HK-2 (cell line): ENCODE data around the gene LMAN1L.

Experiments
- DNase-seq: peaks from one replicate; pipeline ENCODE4 v3.0.0-alpha.2; 2018; ENCODE audit not compliant: unreplicated experiment

LMAN1L gene

DNA sequence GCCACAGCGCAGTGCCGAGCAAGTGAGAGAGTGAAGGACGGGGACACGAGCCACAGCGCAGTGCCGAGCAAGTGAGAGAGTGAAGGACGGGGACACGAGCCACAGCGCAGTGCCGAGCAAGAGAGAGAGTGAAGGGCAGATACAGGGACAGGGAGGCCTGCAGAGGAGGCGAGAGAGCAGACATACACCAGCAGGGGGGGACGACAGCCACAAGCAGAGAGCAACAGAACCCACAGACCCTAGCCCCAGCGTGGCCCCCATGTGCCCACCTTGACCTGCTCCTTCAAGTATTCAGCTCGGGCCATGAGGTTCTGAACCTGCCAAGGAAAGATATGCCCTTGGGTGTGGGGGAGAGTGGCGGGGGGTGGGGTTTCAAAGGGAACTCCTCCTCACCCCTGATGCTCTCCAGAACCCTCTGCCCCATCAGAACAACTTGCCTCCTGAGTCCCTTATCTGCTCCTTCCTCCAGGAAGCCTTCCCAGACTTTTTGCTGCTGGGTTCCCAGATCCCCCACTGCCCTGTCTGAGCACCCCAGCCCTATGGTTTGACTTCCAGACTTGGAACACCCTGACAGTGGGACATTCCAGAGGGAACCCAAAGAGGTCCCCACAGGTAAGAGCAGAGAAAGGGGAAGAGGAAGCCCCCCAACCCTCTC is 25.0 kb downstream of the LMAN1L start:
- no peak for DNase-seq

GRCh38 chr15:74838137-74838516 is 25.5 kb downstream of the LMAN1L start:
- no peak for DNase-seq

- no peak for DNase-seq
Measured at GRCh38 chr15:74838746-74839525, 26.3 kb downstream of the LMAN1L start.

DNA sequence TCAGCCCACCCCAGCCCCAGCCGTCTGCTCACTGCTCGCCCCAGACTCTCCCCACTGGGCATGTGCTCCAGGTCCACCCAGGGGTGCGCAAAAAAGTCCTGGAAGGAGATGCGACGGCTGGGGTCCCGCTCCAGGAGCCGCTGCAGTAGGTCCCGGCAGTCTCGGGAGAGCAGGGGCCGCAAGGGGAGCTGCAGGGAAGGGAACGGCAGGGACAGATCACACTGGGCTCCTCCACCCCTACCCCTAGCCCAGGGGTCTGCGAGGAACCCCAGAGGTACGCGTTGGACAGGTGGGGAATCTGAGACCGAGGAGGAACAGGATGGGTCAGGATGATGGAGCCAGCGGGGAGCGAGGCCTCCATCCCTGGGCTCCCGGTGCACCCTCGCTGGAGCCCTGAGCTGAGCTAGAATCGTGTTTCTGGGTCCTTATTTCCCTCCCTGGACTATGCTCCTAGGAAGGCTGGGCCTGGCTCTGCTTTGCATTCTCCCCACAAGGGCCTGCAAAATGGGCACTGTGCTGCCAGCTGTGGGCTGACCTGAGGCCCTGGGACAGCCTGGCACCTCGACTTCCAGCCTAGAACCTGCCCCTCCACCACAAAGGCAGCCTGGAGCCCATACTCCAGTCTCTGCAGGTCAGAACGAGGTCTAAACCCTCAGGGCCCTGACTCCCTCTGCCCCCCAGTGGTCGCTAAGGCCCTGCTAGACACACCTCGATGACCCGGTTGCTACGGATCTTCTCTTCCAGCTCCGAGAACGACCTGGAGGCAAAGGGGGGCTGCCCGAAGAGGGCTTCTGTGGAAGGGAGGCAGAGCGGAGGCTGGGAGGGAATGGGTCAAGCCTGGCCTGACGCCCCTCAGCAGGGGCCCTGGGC is 27.1 kb downstream of the LMAN1L start:
- DNase-seq, result no peak

DNA sequence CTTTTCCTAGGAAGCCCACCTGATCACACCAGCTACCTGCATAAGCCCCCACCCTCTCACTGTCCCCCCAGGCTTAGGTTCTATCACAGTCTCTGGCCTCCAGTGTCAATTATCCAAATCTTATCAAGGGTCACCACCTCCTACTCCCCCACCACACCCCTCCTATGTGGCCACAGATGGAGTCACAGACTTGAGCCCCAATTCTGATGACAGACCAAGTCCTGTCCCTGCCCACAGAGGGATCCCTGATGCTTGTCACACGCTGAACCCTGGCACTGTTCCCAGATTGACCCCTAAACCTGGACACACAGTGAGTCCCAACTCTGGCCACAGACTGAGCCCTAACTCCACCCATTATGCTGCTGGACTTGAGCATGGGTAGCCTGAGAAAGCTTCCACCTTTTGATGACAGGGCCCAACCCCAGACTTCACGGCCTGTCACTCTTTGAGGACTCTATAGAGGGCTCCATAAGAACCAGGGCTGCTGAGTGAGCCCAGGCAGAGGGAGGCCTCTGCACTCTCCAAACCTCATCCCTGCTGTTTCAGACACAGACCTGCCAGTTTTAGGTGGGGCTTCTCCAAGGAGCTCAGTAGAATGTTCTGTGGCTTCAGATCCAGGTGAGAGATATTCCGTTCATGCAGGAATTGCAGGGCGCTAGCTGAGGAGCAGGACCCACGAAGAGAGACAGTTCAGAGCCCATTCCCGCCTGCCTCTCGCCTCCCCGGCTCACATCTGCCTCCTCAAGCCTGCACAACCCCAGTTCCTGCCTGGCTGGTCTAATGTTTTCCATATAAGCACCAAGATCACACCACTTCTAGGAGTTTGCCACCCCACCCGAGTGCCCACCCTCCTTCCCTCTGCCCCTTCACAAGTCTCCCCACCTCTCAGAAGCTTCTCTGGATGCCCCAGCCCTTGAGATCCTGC is 28.5 kb downstream of the LMAN1L start:
- no peak for DNase-seq

GRCh38 chr15:74841891-74842373 is 29.3 kb downstream of the LMAN1L start:
- DNase-seq, result no peak

- peak; percentile 80 for DNase-seq
Measured at GRCh38 chr15:74842581-74843444, 30.2 kb downstream of the LMAN1L start, which contains the start of gene ULK3. TSS of gene ULK3 (minus strand) at chr15:74843156. CDS start at chr15:74843105, 51 bp downstream.

DNA sequence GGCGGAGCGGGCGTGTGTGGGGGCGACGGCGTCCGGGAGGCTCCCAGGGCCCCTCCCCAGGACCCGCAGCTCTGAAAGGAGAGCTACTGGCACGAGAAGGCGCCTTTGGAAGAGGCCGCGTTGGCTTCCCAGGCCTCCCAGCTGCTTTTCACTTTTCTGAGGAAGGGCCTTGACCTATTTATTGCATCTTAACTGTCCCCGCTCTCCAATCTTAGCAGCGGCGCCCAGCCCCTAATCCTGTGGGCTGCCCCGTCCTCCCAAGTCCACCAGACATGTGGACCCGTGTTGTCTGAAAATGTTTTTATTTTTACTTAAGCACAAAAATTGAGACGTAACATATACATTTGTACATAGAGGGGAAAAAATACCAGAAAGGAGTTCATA is 30.8 kb downstream of the LMAN1L start:
- DNase-seq, result no peak

GRCh38 chr15:74843891-74844299 is 31.3 kb downstream of the LMAN1L start:
- no peak for DNase-seq

GRCh38 chr15:74844319-74845207 is 31.9 kb downstream of the LMAN1L start:
- DNase-seq, result no peak

DNA sequence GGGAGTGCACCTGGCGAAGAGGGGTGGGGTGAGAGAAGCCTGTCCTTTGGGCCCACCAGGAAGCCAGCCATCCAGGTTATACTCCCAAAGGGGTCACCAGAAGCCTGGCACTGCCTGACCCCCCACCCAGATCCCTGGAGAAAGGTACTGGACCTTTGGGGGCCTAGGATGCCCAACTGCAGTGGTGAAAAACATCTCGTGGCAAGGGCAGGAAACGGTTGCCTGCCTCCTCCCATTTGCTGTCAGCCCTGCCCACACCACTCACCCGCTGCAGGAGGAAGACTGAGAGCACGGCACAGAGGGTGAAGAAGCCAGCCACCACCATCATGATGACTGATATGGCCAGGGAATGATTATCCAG is 32.6 kb downstream of the LMAN1L start:
- DNase-seq, result no peak

DNA sequence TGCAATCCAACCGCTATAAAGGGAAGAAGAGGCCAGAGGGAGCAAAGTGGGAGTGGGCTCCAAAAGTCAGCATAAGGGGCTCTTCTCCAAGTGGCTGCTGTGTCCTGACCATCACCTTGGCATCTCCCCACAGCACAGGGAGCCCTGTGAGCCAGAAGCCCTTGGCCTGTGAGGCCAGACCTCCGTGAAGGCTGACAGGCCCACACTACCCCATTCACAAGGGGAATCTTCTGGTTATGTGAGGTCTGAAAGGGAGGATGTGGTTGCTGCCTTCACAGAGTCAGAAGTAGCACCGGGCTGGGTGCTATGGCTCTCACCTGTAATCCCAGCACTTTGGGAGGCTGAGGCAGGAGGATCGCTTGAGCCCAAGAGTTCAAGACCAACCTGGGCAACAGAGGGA is 32.9 kb downstream of the LMAN1L start:
- DNase-seq, result no peak

GRCh38 chr15:74847432-74847831 is 34.8 kb downstream of the LMAN1L start:
- no peak for DNase-seq

GRCh38 chr15:74850393-74850792 is 37.8 kb downstream of the LMAN1L start:
- DNase-seq, result no peak

- DNase-seq, result no peak
Measured at GRCh38 chr15:74851960-74852359, 39.3 kb downstream of the LMAN1L start.

DNA sequence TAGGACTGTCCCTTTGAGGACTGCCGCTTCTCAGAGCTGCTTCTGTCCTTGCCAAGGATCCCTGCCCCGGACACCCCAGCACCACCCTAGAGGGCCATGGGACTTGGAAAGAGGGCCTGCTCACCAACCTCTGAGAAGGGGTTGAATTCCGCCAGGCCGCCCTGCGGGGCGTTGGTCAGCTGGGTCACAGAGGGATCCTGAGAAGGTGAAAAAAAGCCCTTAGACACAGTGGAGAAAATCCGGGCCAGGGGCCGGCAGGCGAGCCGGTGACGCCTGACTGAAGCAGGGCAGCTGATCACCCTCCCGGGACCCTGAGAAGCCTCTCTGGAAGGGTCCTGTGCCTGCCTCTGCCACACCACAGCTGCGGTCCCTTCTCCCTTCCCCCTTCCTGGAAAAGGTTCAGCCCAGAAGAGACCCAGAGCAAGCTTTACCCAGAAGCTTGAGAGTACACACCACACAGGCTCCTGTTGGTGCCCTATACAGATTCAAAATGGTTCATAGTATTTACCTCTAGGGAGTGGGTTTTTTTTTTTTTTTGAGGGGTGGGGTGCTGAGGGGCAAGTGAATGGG is 41.9 kb downstream of the LMAN1L start:
- DNase-seq, result no peak

- no peak for DNase-seq
Measured at GRCh38 chr15:74855857-74856256, 43.2 kb downstream of the LMAN1L start.

- no peak for DNase-seq
Measured at GRCh38 chr15:74856537-74856936, 43.9 kb downstream of the LMAN1L start.

- peak; percentile 16 for DNase-seq
Measured at GRCh38 chr15:74857082-74857655, 44.5 kb downstream of the LMAN1L start.
